Neural cell (in vitro differentiated cells): ENCODE results near the gene MYO1F. TPM values are rescaled to one million over a fixed set of nuclear protein-coding genes. Genes with fewer than 3 reads are reported as not detected.

Experiments used
- H2AFZ ChIP-seq: fragments of 200-600, 300-800 bp; sonication (generic), shearing (Covaris generic); 2 replicates; pipeline ENCODE4 v1.6.0; 2014; ENCODE audit warnings: low read depth, mild to moderate bottlenecking, antibody characterized with exemption, low read length, moderate library complexity
- H3F3A ChIP-seq: fragments of 200-600 bp; shearing (Covaris generic); 2 replicates; pipeline ENCODE4 v1.6.1; 2016; ENCODE audit warnings: mild to moderate bottlenecking, moderate library complexity, mixed read lengths, antibody characterized with exemption, low read length; ENCODE audit not compliant: insufficient read depth, poor library complexity, severe bottlenecking
- H3K27ac ChIP-seq: fragments of 200-600, 300-800 bp; sonication (generic), shearing (Covaris generic); 2 replicates; pipeline ENCODE4 v1.5.1; 2014; ENCODE audit warnings: mild to moderate bottlenecking, low read length, moderate library complexity
- H3K27me3 ChIP-seq: fragments of 300-800, 200-600 bp; sonication (generic), shearing (Covaris generic); 2 replicates; pipeline ENCODE4 v1.6.0; 2014; ENCODE audit warnings: mild to moderate bottlenecking, low read depth, low read length, moderate library complexity; ENCODE audit not compliant: insufficient read depth
- H3K36me3 ChIP-seq: fragments of 300-800, 200-600 bp; sonication (generic), shearing (Covaris generic); 2 replicates; pipeline ENCODE4 v1.5.1; 2014; ENCODE audit warnings: mild to moderate bottlenecking, antibody characterized with exemption, low read length, moderate library complexity; ENCODE audit not compliant: insufficient read depth
- H3K4me2 ChIP-seq: fragments of 300-800, 200-600 bp; sonication (generic), shearing (Covaris generic); 2 replicates; pipeline ENCODE4 v1.6.0; 2014; ENCODE audit warnings: mild to moderate bottlenecking, low read length
- H3K4me3 ChIP-seq: fragments of 300-800, 200-600 bp; sonication (generic), shearing (Covaris generic); 2 replicates; pipeline ENCODE4 v1.5.1; 2014; ENCODE audit warnings: mild to moderate bottlenecking, low read length, moderate library complexity
- H3K79me2 ChIP-seq: fragments of 200-600 bp; shearing (Covaris generic); replicated peaks from 2 replicates; pipeline ENCODE4 v1.6.0; 2014; ENCODE audit warnings: mild to moderate bottlenecking, low read length, moderate library complexity; ENCODE audit not compliant: insufficient read depth
- H3K9ac ChIP-seq: fragments of 300-800, 200-600 bp; sonication (generic), shearing (Covaris generic); 2 replicates; pipeline ENCODE4 v1.6.1; 2016; ENCODE audit warnings: mild to moderate bottlenecking, low read length, mixed read lengths
- H3K9me2 ChIP-seq: fragments of 200-600 bp; shearing (Covaris generic); 2 replicates; pipeline ENCODE4 v1.6.1; 2016; ENCODE audit warnings: mild to moderate bottlenecking, low read length, mixed read lengths; ENCODE audit not compliant: insufficient read depth
- H3K9me3 ChIP-seq: fragments of 200-600, 300-800 bp; sonication (generic), shearing (Covaris generic); 2 replicates; pipeline ENCODE4 v1.6.1; 2016; ENCODE audit warnings: mild to moderate bottlenecking, mixed run types, low read length, moderate library complexity, mixed read lengths
- H4K20me1 ChIP-seq: fragments of 200-600 bp; shearing (Covaris generic); 2 replicates; pipeline ENCODE4 v1.6.1; 2016; ENCODE audit warnings: mild to moderate bottlenecking, mixed run types; ENCODE audit not compliant: insufficient read depth
- CTCF ChIP-seq: fragments of 450-650 bp; IDR thresholded peaks from 2 replicates; pipeline ENCODE4 v1.5.1; 2014; ENCODE audit warnings: antibody characterized with exemption, mild to moderate bottlenecking, moderate library complexity; ENCODE audit not compliant: poor library complexity, severe bottlenecking
- EP300 ChIP-seq: fragments of 450-650 bp; conservative IDR thresholded peaks from 2 replicates; pipeline ENCODE4 v1.6.1; 2014; ENCODE audit warnings: antibody characterized with exemption, mild to moderate bottlenecking, moderate library complexity; ENCODE audit not compliant: poor library complexity, severe bottlenecking
- EZH2 ChIP-seq: fragments of 200-600, 300-800 bp; shearing (Covaris generic), sonication (generic); IDR thresholded peaks from 2 replicates; pipeline ENCODE4 v1.6.1; 2014; ENCODE audit warnings: antibody characterized with exemption, low read length, borderline replicate concordance, mild to moderate bottlenecking; ENCODE audit not compliant: insufficient read depth, poor library complexity, severe bottlenecking
- MXI1 ChIP-seq: fragments of 450-650 bp; conservative IDR thresholded peaks from 2 replicates; pipeline ENCODE4 v1.6.1; 2014; ENCODE audit warnings: antibody characterized with exemption, mild to moderate bottlenecking; ENCODE audit not compliant: poor library complexity, severe bottlenecking
- POLR2AphosphoS5 ChIP-seq: IDR thresholded peaks from 2 replicates; pipeline ENCODE4 v1.6.1; 2012
- RAD21 ChIP-seq: fragments of 450-650 bp; conservative IDR thresholded peaks from 2 replicates; pipeline ENCODE4 v1.6.1; 2014; ENCODE audit warnings: antibody characterized with exemption, mild to moderate bottlenecking, moderate library complexity
- REST ChIP-seq: IDR thresholded peaks from 2 replicates; pipeline ENCODE4 v1.6.1; 2012; ENCODE audit warnings: borderline replicate concordance
- SMC3 ChIP-seq: fragments of 450-650 bp; conservative IDR thresholded peaks from 2 replicates; pipeline ENCODE4 v1.6.1; 2014; ENCODE audit warnings: antibody characterized with exemption, mild to moderate bottlenecking, moderate library complexity; ENCODE audit not compliant: poor library complexity
- TAF1 ChIP-seq: IDR thresholded peaks from 2 replicates; pipeline ENCODE4 v1.6.1; 2012; ENCODE audit warnings: low read depth
- polyA plus RNA-seq: library from polyadenylated mRNA; depleted of rRNA; stranded (reverse); fragments of >200 nt; gene quantifications from 2 replicates; pipeline ENCODE4 v1.2.3, GENCODE V29; 2014

MYO1F gene
- polyA plus RNA-seq, 1 donor from 2014 or later, result 0.40 TPM

- no peaks in the 10 kb centered on the region for H3K27me3 ChIP-seq
- no peak overlapping the region for H3K27ac ChIP-seq
- no peaks in the 10 kb centered on the region for H3K9me3 ChIP-seq
- no peak for TF ChIP-seq EZH2
- TF ChIP-seq TAF1, result no peak
- no peak for TF ChIP-seq EP300
- TF ChIP-seq SMC3, result no peak
- no peak for TF ChIP-seq RAD21
- no peak for TF ChIP-seq MXI1
- no peak for TF ChIP-seq REST
- TF ChIP-seq POLR2AphosphoS5, result no peak
- TF ChIP-seq CTCF, result no peak
- H2AFZ ChIP-seq, result no peak overlapping the region
- no peak overlapping the region for H3K9ac ChIP-seq
- H3K36me3 ChIP-seq, result no peaks in the 10 kb centered on the region
- no peaks in the 10 kb centered on the region for H4K20me1 ChIP-seq
- no peak overlapping the region for H3K4me2 ChIP-seq
- H3K79me2 ChIP-seq, result no peaks in the 10 kb centered on the region
- H3F3A ChIP-seq, result no peaks in the 10 kb centered on the region
- H3K4me3 ChIP-seq, result no peak overlapping the region
- no peaks in the 10 kb centered on the region for H3K9me2 ChIP-seq
Observed at GRCh38 chr19:8519388-8519787, 57.9 kb downstream of the MYO1F start.

GRCh38 chr19:8518536-8518935 lies 58.7 kb downstream of the MYO1F start:
- H3K4me2 ChIP-seq, result no peak overlapping the region
- no peak overlapping the region for H2AFZ ChIP-seq
- no peaks in the 10 kb centered on the region for H3K9me3 ChIP-seq
- H3K9ac ChIP-seq, result no peak overlapping the region
- no peaks in the 10 kb centered on the region for H3K9me2 ChIP-seq
- no peaks in the 10 kb centered on the region for H4K20me1 ChIP-seq
- no peaks in the 10 kb centered on the region for H3K79me2 ChIP-seq
- no peaks in the 10 kb centered on the region for H3K36me3 ChIP-seq
- no peaks in the 10 kb centered on the region for H3K27me3 ChIP-seq
- no peaks in the 10 kb centered on the region for H3F3A ChIP-seq
- H3K4me3 ChIP-seq, result no peak overlapping the region
- no peak for TF ChIP-seq SMC3
- TF ChIP-seq TAF1, result no peak
- no peak for TF ChIP-seq EP300
- no peak for TF ChIP-seq CTCF
- no peak for TF ChIP-seq MXI1
- TF ChIP-seq RAD21, result no peak
- no peak for TF ChIP-seq POLR2AphosphoS5
- TF ChIP-seq REST, result no peak
- TF ChIP-seq EZH2, result no peak
- H3K27ac ChIP-seq, result no peak overlapping the region
